Measurements from ENCODE around the gene DDX41.
"Not testable (repeated sequence)": the region's sequence is repeated elsewhere in the genome, so short reads cannot be mapped to it uniquely, and the experiment has no call there.

The DDX41 gene

GRCh38 chr5:177516601-177517568 lies at the start of gene DDX41:
Gene DDX41 (minus strand): TSS chr5:177516961. CDS start chr5:177516945, 16 bp downstream.
- peak; percentile 96 for DNase-seq (ENCODE audit: low spot score)

- no peak for DNase-seq (ENCODE audit: low spot score)
Observed at GRCh38 chr5:177565046-177565445, 48.3 kb upstream of the DDX41 start.

- DNase-seq (ENCODE audit: low spot score), result not testable (repeated sequence)
Observed at GRCh38 chr5:177559446-177559941, 42.7 kb upstream of the DDX41 start.

- DNase-seq (ENCODE audit: low spot score), result no peak
Observed at GRCh38 chr5:177557796-177558195, 41.0 kb upstream of the DDX41 start.

GRCh38 chr5:177557041-177557647 lies 40.4 kb upstream of the DDX41 start:
- DNase-seq (ENCODE audit: low spot score), result no peak

- no peak for DNase-seq (ENCODE audit: low spot score)
Observed at GRCh38 chr5:177555665-177556064, 38.9 kb upstream of the DDX41 start.

- no peak for DNase-seq (ENCODE audit: low spot score)
Observed at GRCh38 chr5:177555228-177555627, 38.5 kb upstream of the DDX41 start.

GRCh38 chr5:177554474-177555111 lies 37.8 kb upstream of the DDX41 start, which contains the start of gene FAM193B:
Gene FAM193B (minus strand): TSS chr5:177554563. CDS start chr5:177554458, 105 bp downstream.
- DNase-seq (ENCODE audit: low spot score), result peak; percentile 98

GRCh38 chr5:177553671-177554429 lies 37.1 kb upstream of the DDX41 start:
- DNase-seq (ENCODE audit: low spot score), result peak; percentile 76

GRCh38 chr5:177552839-177553455 lies 36.2 kb upstream of the DDX41 start:
- DNase-seq (ENCODE audit: low spot score), result no peak

- no peak for DNase-seq (ENCODE audit: low spot score)
Observed at GRCh38 chr5:177550122-177550521, 33.4 kb upstream of the DDX41 start.

- no peak for DNase-seq (ENCODE audit: low spot score)
Observed at GRCh38 chr5:177548495-177548894, 31.7 kb upstream of the DDX41 start.

- no peak for DNase-seq (ENCODE audit: low spot score)
Observed at GRCh38 chr5:177547736-177548135, 31.0 kb upstream of the DDX41 start.

- no peak for DNase-seq (ENCODE audit: low spot score)
Observed at GRCh38 chr5:177546258-177546741, 29.5 kb upstream of the DDX41 start.

- DNase-seq (ENCODE audit: low spot score), result no peak
Observed at GRCh38 chr5:177545487-177546257, 28.9 kb upstream of the DDX41 start.

GRCh38 chr5:177542816-177543465 lies 26.2 kb upstream of the DDX41 start:
- no peak for DNase-seq (ENCODE audit: low spot score)

- no peak for DNase-seq (ENCODE audit: low spot score)
Observed at GRCh38 chr5:177540438-177540837, 23.7 kb upstream of the DDX41 start.

GRCh38 chr5:177539411-177539810 lies 22.6 kb upstream of the DDX41 start:
- no peak for DNase-seq (ENCODE audit: low spot score)

GRCh38 chr5:177538876-177539275 lies 22.1 kb upstream of the DDX41 start:
- DNase-seq (ENCODE audit: low spot score), result no peak

Measured in iPS-NIHi11 (cell line).